GM23248 (cell line): ENCODE measurements around the gene KRTAP10-10. TPM values are rescaled to one million over a fixed set of nuclear protein-coding genes. Genes with fewer than 3 reads are reported as not detected.
"Not testable (repeated sequence)": the region's sequence is repeated elsewhere in the genome, so short reads cannot be mapped to it uniquely, and the experiment has no call there.

Source experiments
- DNase-seq: peaks from one replicate; pipeline ENCODE4 v3.0.0-alpha.2; 2015
- H2AFZ ChIP-seq: fragments of 200-600 bp; sonication (generic); 2 replicates; pipeline ENCODE4 v1.6.1; 2016; ENCODE audit warnings: antibody characterized with exemption
- H3F3A ChIP-seq: fragments of 200-600 bp; sonication (generic); 2 replicates; pipeline ENCODE4 v1.6.1; 2016; ENCODE audit warnings: mild to moderate bottlenecking, antibody characterized with exemption, mixed run types; ENCODE audit not compliant: insufficient read depth
- H3K27ac ChIP-seq: fragments of 200-600 bp; sonication (generic); 2 replicates; pipeline ENCODE4 v1.5.1; 2016; ENCODE audit warnings: mild to moderate bottlenecking
- H3K27me3 ChIP-seq: fragments of 200-600 bp; sonication (generic); replicated peaks from 2 replicates; pipeline ENCODE4 v1.6.1; 2016; ENCODE audit warnings: mild to moderate bottlenecking; ENCODE audit not compliant: insufficient read depth
- H3K36me3 ChIP-seq: fragments of 200-600 bp; sonication (generic); 2 replicates; pipeline ENCODE4 v1.6.1; 2016; ENCODE audit warnings: low read depth, mild to moderate bottlenecking
- H3K4me1 ChIP-seq: fragments of 200-600 bp; sonication (generic); 2 replicates; pipeline ENCODE4 v1.6.1; 2016; ENCODE audit warnings: mild to moderate bottlenecking; ENCODE audit not compliant: insufficient read depth
- H3K4me2 ChIP-seq: fragments of 200-600 bp; sonication (generic); one replicate; pipeline ENCODE4 v1.6.1; 2016; ENCODE audit warnings: mild to moderate bottlenecking; ENCODE audit not compliant: unreplicated experiment
- H3K4me3 ChIP-seq: fragments of 200-600 bp; sonication (generic); 2 replicates; pipeline ENCODE4 v1.5.1; 2016; ENCODE audit warnings: mild to moderate bottlenecking
- H3K79me2 ChIP-seq: fragments of 200-600 bp; sonication (generic); 2 replicates; pipeline ENCODE4 v1.6.1; 2016; ENCODE audit warnings: mild to moderate bottlenecking; ENCODE audit not compliant: insufficient read depth
- H3K9ac ChIP-seq: fragments of 200-600 bp; sonication (generic); 2 replicates; pipeline ENCODE4 v1.6.1; 2016; ENCODE audit warnings: mild to moderate bottlenecking
- H3K9me2 ChIP-seq: fragments of 200-600 bp; sonication (generic); 2 replicates; pipeline ENCODE4 v1.6.1; 2016; ENCODE audit warnings: mixed run types, mild to moderate bottlenecking, moderate library complexity; ENCODE audit not compliant: insufficient read depth
- H3K9me3 ChIP-seq: fragments of 200-600 bp; sonication (generic); one replicate; pipeline ENCODE4 v1.6.1; 2017; ENCODE audit warnings: low read depth
- H4K20me1 ChIP-seq: fragments of 200-600 bp; sonication (generic); 2 replicates; pipeline ENCODE4 v1.6.0; 2016; ENCODE audit not compliant: insufficient read depth
- EZH2 ChIP-seq: fragments of 200-600 bp; sonication (generic); IDR thresholded peaks from 2 replicates; pipeline ENCODE4 v1.6.1; 2018; ENCODE audit warnings: antibody characterized with exemption, mild to moderate bottlenecking; ENCODE audit not compliant: insufficient read depth, poor library complexity, severe bottlenecking
- EZH2phosphoT487 ChIP-seq: fragments of 200-600 bp; sonication (generic); IDR thresholded peaks from 2 replicates; pipeline ENCODE4 v1.6.1; 2018; ENCODE audit warnings: antibody characterized with exemption, moderate library complexity, mild to moderate bottlenecking, low read depth; ENCODE audit not compliant: insufficient read depth
- WGBS, 2 experiments: methylation state at CpG; one replicate each; pipeline ENCODE4 v1.1.6; 2015 to 2017; ENCODE audit warnings: low lambda C conversion rate in 2 of 2, low coverage in 1 of 2; ENCODE audit errors: missing lambda C conversion rate in 2 of 2; 5-methylcytosine and 5-hydroxymethylcytosine counted together
- in situ Hi-C: fragments of 300-500 bp; cut with MboI; formaldehyde crosslinking; loops from 2 replicates; pipeline ENCODE4 v1.15.0; 2020
- polyA plus RNA-seq: library from polyadenylated mRNA; unstranded; fragments of >200 nt; fragmentation: Nextera tagmentation; extraction: Ambion mirVana; gene quantifications from 2 replicates; pipeline ENCODE4 v1.2.1, GENCODE V29; 2016
- total RNA-seq: library from RNA; depleted of rRNA; stranded (reverse); fragments of >200 nt; shearing (Covaris generic); gene quantifications from 2 replicates; pipeline ENCODE4 v1.2.3, GENCODE V29; 2014

The KRTAP10-10 gene
- total and polyA plus RNA-seq, 2 experiments from 2014 or later = not detected

DNA sequence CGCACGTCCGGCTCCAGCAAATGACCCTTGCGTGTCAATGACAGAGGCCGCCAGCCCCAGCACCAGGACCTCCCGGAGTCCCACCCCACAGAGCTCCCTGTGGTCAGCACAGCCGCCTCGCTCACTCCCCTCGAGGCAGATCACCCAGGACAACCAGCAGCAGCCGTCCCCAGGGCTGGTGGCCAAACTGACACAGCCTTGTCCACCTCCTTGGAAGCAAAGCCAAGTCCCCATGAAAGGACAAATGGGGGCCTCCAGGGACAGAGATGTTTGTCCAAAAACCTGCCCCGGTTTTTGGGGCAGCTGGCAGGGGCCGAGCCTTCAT is 2.1 kb downstream of the KRTAP10-10 start:
- no peak overlapping the region for H3K4me3 ChIP-seq
- H2AFZ ChIP-seq = no peak overlapping the region
- WGBS, 2 experiments = 54 to 63% methylated on average over 12 of the region's 12 CpGs
- in situ Hi-C loops = no loop called here
- H3K9ac ChIP-seq = no peak overlapping the region
- DNase-seq = no peak
- no peaks in the 10 kb centered on the region for H3K9me2 ChIP-seq
- no peak for TF ChIP-seq EZH2phosphoT487
- no peak for TF ChIP-seq EZH2
- H4K20me1 ChIP-seq = no peaks in the 10 kb centered on the region
- H3F3A ChIP-seq = no peaks in the 10 kb centered on the region
- H3K27me3 ChIP-seq = no peaks in the 10 kb centered on the region
- H3K9me3 ChIP-seq = no peaks in the 10 kb centered on the region
- no peaks in the 10 kb centered on the region for H3K36me3 ChIP-seq
- H3K4me2 ChIP-seq = no peak overlapping the region
- H3K4me1 ChIP-seq = no peaks in the 10 kb centered on the region
- H3K27ac ChIP-seq = no peak overlapping the region
- H3K79me2 ChIP-seq = no peaks in the 10 kb centered on the region

DNA sequence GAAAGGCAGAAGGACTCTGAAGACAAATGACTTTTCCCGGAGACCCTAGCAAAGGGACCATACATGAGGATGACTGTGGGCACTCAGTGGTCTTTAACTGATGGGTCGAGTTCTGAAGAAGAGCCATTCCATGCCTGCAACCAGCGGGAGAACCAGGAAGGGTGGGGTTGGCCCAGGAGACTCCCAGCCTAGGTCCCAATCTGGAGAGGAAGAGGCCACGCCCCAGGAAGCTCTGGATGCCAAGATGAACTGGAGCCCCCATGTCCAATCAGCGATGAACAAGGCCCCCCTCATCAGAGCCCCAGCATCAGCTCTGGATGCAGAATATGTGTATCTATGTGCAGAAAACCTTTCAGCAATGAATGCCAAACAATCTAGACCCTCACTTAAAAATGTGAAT is 3.6 kb downstream of the KRTAP10-10 start:
- DNase-seq = no peak
- Histone ChIP-seq H4K20me1 (no peaks in the 10 kb centered on the region), H3K79me2 (no peaks in the 10 kb centered on the region), H3K27me3 (no peaks in the 10 kb centered on the region), H3K27ac (no peak overlapping the region), H2AFZ (no peak overlapping the region), H3K36me3 (no peaks in the 10 kb centered on the region), H3K4me1 (no peaks in the 10 kb centered on the region), H3F3A (no peaks in the 10 kb centered on the region), H3K9me3 (no peaks in the 10 kb centered on the region), H3K4me3 (no peak overlapping the region), H3K4me2 (no peak overlapping the region), H3K9me2 (no peaks in the 10 kb centered on the region), H3K9ac (no peak overlapping the region)
- TF ChIP-seq EZH2phosphoT487 (no peak), EZH2 (no peak)
- 26 to 27% methylated on average over 5 of the region's 5 CpGs for WGBS, 2 experiments
- in situ Hi-C loops = no loop called here

- Histone ChIP-seq H3K27me3 (peaks cover 4% of the 10 kb centered on the region; the same call in 1 of the 2 replicates), H3K4me1 (no peaks in the 10 kb centered on the region), H3K9ac (no peak overlapping the region), H4K20me1 (no peaks in the 10 kb centered on the region), H3K4me3 (no peak overlapping the region), H3F3A (no peaks in the 10 kb centered on the region), H3K79me2 (no peaks in the 10 kb centered on the region), H3K4me2 (no peak overlapping the region), H3K36me3 (no peaks in the 10 kb centered on the region), H2AFZ (no peak overlapping the region), H3K27ac (no peak overlapping the region), H3K9me2 (no peaks in the 10 kb centered on the region), H3K9me3 (no peaks in the 10 kb centered on the region)
- DNase-seq = no peak
- 36 to 38% methylated on average over 14 of the region's 14 CpGs for WGBS, 2 experiments
- no peak for TF ChIP-seq EZH2
- no peak for TF ChIP-seq EZH2phosphoT487
- in situ Hi-C loops = no loop called here
Observed at GRCh38 chr21:44643741-44644310, 6.7 kb downstream of the KRTAP10-10 start.

GRCh38 chr21:44644878-44645277 is 7.7 kb downstream of the KRTAP10-10 start:
- Histone ChIP-seq H3K27me3 (peaks cover 4% of the 10 kb centered on the region; the same call in 1 of the 2 replicates), H4K20me1 (no peaks in the 10 kb centered on the region), H3K9ac (no peak overlapping the region), H3K4me1 (no peaks in the 10 kb centered on the region), H3K36me3 (no peaks in the 10 kb centered on the region), H2AFZ (no peak overlapping the region), H3K4me3 (no peak overlapping the region), H3K9me3 (no peaks in the 10 kb centered on the region), H3K4me2 (no peak overlapping the region), H3K9me2 (no peaks in the 10 kb centered on the region), H3F3A (no peaks in the 10 kb centered on the region), H3K27ac (no peak overlapping the region), H3K79me2 (no peaks in the 10 kb centered on the region)
- TF ChIP-seq EZH2 (no peak), EZH2phosphoT487 (no peak)
- 5 to 11% methylated on average over 2 of the region's 2 CpGs for WGBS, 2 experiments
- in situ Hi-C loops = no loop called here
- DNase-seq = no peak

DNA sequence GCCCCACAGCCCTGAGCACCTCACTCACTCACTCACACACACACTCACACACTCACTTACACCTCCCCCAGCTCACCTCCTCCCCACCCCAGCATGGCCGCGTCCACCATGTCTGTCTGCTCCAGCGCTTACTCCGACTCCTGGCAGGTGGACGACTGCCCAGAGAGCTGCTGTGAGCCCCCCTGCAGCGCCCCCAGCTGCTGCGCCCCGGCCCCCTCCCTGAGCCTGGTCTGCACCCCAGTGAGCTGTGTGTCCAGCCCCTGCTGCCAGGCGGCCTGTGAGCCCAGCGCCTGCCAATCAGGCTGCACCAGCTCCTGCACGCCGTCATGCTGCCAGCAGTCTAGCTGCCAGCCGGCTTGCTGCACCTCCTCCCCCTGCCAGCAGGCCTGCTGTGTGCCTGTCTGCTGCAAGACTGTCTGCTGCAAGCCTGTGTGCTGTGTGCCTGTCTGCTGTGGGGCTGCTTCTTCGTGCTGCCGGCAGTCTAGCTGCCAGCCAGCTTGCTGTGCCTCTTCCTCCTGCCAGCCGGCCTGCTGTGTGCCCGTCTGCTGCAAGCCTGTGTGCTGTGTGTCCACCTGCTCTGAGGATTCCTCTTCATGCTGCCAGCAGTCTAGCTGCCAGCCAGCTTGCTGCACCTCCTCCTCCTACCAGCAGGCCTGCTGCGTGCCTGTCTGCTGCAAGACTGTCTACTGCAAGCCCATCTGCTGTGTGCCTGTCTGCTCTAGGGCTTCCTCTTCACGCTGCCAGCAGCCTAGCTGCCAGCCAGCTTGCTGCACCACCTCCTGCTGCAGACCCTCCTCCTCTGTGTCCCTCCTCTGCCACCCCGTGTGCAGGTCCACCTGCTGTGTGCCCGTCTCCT is 9.4 kb downstream of the KRTAP10-10 start, which contains the start of gene KRTAP10-11:
Gene KRTAP10-11, plus strand, starts transcription at position 49 of the 856 bp plus-strand sequence. Its CDS starts 45 bp downstream, at position 94.
- in situ Hi-C loops, H3K9me3 ChIP-seq, H3K79me2 ChIP-seq, H3K4me2 ChIP-seq, H3K4me1 ChIP-seq, H3K9ac ChIP-seq, H3K27me3 ChIP-seq, H3K27ac ChIP-seq, H3K4me3 ChIP-seq, H2AFZ ChIP-seq, H3F3A ChIP-seq, H3K9me2 ChIP-seq, H3K36me3 ChIP-seq, H4K20me1 ChIP-seq, DNase-seq: not testable (repeated sequence)
- WGBS, 2 experiments = 28 to 31% methylated on average over 13 to 18 of the region's 21 CpGs
